ENCODE measurements around the gene MIR17HG. TPM values are rescaled to one million over a fixed set of nuclear protein-coding genes. Genes with fewer than 3 reads are reported as not detected.

MIR17HG gene
- total RNA-seq, 1 experiment from 2014 or later = 4.0 TPM

DNA sequence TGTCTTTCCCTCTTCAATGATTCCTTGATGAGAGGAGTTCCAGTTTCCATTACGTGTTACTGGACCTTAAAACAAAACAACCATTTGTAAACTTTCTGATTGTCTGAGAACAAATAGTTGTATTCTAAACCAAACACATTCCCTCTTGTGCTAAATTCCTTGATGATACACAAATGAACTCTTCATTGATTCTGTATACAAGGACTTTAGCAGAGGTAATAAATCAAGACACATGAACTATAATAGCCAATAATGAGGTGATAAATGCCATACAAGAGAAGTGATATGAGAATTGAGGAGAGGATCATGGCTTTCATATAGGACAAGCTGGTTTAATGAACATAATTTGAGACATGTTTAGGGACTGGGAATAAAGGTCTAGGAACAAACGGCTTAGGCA lies 37.4 kb downstream of the MIR17HG start:
- H3K9me3 ChIP-seq = no peaks in the 10 kb centered on the region
- no peak for DNase-seq
- H3K36me3 ChIP-seq = no peaks in the 10 kb centered on the region
- no peak overlapping the region for H3K4me3 ChIP-seq
- peaks cover 2% of the 10 kb centered on the region; the same call in 1 of the 2 replicates for H3K27me3 ChIP-seq

DNA sequence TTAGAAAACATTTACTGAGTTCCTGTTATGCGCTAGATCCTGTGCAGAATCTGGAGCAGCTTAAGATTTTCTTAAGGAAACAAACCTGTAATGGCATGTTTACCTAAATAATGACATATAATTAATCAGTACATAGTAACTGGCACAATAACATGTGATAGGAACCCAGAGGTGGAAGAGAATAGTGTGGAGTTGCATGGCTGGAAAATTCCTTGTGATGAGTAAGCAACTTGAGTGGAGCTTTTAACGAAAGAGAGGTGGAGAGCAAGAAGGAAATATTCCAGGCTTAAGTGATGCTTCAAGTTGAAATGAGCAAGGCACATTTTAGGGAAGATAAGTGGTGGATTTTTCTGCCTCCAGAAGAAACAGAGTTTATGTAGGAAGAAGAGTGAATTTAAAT lies 41.7 kb downstream of the MIR17HG start:
- peaks cover 2% of the 10 kb centered on the region; the same call in 1 of the 2 replicates for H3K27me3 ChIP-seq

DNA sequence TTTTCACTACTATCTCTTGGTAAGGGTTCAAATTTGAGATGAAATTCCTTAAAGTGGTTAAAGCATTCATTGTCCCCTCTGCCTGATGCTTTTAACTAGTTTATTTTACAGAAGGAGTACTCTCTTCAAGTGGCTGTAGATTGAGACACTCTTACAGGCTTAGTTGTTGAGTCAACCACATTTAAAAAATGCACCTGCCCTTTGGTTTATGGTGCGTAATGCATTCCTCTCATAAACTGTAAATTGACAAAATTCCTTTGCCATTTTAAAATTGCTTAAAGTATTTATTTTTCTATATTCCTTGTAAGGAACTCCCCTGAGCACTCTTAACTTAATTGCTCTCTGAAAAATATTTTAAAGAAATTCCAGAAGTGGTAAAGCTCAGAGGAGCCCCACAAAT lies 50.1 kb downstream of the MIR17HG start:
- Histone ChIP-seq H3K36me3 (no peaks in the 10 kb centered on the region), H3K9me3 (no peaks in the 10 kb centered on the region), H3K4me3 (no peak overlapping the region), H3K27me3 (peaks cover 31% of the 10 kb centered on the region)
- DNase-seq = no peak

More for the DNA sequence above, 41.7 kb downstream of the MIR17HG start:
- H3K9me3 ChIP-seq = no peaks in the 10 kb centered on the region
- no peaks in the 10 kb centered on the region for H3K36me3 ChIP-seq
- DNase-seq = no peak
- no peak overlapping the region for H3K4me3 ChIP-seq

DNA sequence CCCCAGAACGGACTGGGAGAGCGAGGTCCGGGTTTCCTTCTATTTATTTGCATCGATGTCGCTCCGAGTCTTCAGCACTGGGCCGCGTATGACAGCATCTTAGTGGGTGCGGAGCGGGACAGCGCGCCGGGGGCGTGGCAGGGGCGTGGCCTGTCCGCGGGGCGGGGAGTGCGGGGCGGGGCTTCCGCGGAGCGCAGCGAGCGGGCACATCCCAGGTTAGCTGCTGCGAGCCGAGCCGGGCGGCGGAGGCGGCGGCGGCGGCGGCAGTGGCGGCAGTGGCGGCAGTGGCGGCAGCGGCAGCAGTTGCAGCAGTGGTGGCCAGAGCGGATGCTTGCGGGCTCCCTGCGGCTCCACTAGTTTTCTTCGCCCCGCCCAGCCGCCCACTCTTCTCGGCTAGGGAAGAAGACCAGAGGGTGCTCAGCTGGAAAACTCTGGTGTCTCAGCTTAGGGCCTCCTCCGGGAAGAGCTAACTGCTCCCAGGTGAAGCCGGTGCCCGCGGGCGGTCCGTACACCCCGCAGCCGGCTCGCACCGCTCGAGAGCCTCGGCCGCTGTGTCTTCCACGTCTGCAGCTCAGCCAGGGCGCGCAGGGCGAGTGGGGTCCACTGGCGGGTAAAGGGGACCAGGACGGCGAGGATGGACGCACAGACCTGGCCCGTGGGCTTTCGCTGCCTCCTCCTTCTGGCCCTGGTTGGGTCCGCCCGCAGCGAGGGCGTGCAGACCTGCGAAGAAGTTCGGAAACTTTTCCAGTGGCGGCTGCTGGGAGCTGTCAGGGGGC lies 51.1 kb downstream of the MIR17HG start, which contains the start of gene GPC5:
Gene GPC5, plus strand, starts transcription at position 209 of the 776 bp plus-strand sequence.
- Histone ChIP-seq H3K4me3 (peak within 1 kb of the TSS; percentile 33), H3K36me3 (no peaks in the 10 kb centered on the region), H3K9me3 (no peaks in the 10 kb centered on the region), H3K27me3 (peaks cover 31% of the 10 kb centered on the region)
- DNase-seq = peak; percentile 52

DNA sequence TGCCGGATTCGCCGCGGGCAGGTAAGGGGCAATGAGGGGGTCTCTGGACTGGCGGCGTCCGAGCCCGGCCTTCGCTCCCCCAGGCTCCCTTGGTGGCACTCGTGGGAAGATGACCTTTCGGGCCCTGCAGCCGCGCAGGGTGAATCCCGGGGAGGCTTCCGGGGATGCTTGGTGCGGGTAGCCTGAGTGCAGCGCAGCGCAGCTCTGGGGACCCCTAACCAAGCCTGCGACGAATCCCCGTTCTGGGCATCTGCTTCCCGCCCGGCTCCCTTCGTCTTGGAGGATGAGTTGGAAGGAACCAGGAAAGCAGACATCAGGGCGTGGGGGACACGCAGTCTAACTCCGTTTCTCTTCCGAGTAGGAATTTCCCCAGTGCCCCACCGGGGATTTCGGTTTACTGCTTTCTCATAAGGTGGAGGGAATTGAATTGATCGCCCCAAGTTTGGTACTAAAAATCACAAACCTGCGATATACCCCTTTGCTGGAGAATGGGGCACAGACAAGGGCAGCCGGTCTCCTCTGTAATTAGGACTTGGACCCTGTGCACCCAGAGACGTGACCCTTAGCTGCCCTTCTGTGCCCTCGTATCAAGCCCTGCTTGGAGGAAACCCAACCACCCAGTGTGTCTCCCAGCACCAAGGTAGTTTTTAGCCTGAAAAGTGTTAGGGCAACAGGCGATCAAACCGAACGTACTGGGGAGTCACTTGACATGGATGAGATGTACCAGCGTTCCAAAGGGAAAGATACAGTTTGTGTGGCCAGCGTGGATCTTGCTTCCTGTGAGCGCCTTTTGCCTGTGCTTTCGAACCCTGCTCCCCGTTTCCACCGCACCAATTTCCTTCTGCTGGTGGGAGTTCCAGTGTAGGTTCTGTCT lies 51.9 kb downstream of the MIR17HG start:
- no peak for DNase-seq
- H3K27me3 ChIP-seq = peaks cover 31% of the 10 kb centered on the region
- no peak overlapping the region for H3K4me3 ChIP-seq
- no peaks in the 10 kb centered on the region for H3K9me3 ChIP-seq
- H3K36me3 ChIP-seq = no peaks in the 10 kb centered on the region

DNA sequence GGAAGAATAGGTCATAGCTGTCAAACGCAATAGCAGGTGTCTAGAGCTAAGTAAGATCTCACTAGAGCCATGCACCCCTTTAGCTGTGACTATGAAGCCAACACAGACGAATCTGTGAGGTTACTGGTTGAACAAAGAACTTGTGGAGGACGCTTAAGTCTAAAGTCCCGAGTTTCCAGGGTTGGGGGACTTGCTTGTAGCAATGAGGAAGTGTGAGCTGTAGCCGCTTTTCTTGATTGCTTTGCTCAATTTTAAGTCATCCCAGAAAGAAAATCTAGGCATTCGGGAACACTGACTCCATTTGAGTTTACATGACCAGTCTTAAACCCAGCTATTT lies 52.5 kb downstream of the MIR17HG start:
- H3K36me3 ChIP-seq = no peaks in the 10 kb centered on the region
- H3K9me3 ChIP-seq = no peaks in the 10 kb centered on the region
- H3K4me3 ChIP-seq = no peak overlapping the region
- peaks cover 31% of the 10 kb centered on the region for H3K27me3 ChIP-seq
- DNase-seq = no peak

DNA sequence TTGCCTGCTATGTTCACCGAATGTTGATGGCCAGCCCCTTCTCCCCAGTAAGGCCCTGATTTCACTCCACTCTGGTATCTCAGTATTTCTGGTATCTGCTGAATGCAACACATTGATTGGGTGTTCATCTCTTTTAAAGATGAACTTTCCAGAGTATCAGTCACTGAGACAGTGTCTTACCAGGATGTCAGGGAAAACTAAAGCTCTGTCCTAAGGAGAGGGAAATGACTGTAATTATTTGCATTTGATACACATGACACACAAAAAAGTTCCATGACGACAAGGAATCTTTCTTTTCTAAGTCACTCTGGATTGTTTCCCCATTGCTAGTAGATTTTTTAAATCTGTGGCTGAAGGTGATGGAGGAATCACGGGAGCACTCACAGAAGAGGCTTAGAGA lies 53.2 kb downstream of the MIR17HG start:
- no peak for DNase-seq
- H3K27me3 ChIP-seq = peaks cover 31% of the 10 kb centered on the region
- H3K4me3 ChIP-seq = no peak overlapping the region
- H3K9me3 ChIP-seq = no peaks in the 10 kb centered on the region
- H3K36me3 ChIP-seq = no peaks in the 10 kb centered on the region

DNA sequence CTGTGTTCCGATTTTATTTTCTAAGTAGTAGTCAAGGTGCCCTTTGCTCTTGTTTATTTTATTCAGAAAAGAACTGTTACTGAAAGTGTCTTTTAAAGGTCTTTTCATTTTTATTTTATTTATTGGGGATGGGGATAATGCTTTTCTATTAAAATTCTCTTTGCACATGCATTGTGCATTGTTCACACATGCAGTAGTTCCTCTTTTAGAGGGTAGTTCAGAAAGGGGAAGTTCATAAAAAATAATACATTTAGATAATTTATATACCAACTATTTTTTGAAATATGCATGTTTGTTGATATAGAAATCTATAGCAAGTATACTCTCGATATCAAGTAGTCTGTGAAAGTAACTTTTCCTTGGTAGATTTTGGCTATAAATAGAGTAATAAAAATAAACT lies 54.4 kb downstream of the MIR17HG start:
- DNase-seq = no peak
- Histone ChIP-seq H3K27me3 (peaks cover 28% of the 10 kb centered on the region), H3K36me3 (no peaks in the 10 kb centered on the region), H3K4me3 (no peak overlapping the region), H3K9me3 (no peaks in the 10 kb centered on the region)

Other genes with a start within 250 kb of the MIR17HG start
- gene GPC5, start 50.9 kb downstream of the MIR17HG start, total RNA-seq (2014; rRNA removed; shearing (Covaris generic); ENCODE audit: low replicate concordance) = not detected in 2 replicates

All from MG63 (cell line).